ENCODE data around the gene NTN5. TPM values are rescaled to one million over a fixed set of nuclear protein-coding genes. Genes with fewer than 3 reads are reported as not detected.

The NTN5 gene
- total and polyA plus RNA-seq, 8 donors: 1.3 TPM; not detected in 7

- Histone ChIP-seq H3K4me1 (peaks cover 10 to 15% (median 13%) of the 10 kb centered on the region in 4 donors), H3K4me3 (no peak overlapping the region), H3K9me3 (no peaks in the 10 kb centered on the region), H3K27me3 (no peaks in the 10 kb centered on the region), H3K27ac (no peak overlapping the region), H3K36me3 (no peaks in the 10 kb centered on the region)
- 71 to 80% (median 78%) methylated on average over 10 of the region's 10 CpGs for WGBS, 5 donors
- TF ChIP-seq POLR2A (IDR thresholded peaks at IDR 0.05) (no peak), EP300 (IDR thresholded peaks at IDR 0.05) (no peak), POLR2AphosphoS5 (IDR thresholded peaks at IDR 0.05) (no peak)
- intact Hi-C loops (cut with DNase I; ENCODE audit: low total_unique reads): no loop called here
- DNase-seq: no peak
Observed at GRCh38 chr19:48671446-48671995, 1.3 kb downstream of the NTN5 start.

DNA sequence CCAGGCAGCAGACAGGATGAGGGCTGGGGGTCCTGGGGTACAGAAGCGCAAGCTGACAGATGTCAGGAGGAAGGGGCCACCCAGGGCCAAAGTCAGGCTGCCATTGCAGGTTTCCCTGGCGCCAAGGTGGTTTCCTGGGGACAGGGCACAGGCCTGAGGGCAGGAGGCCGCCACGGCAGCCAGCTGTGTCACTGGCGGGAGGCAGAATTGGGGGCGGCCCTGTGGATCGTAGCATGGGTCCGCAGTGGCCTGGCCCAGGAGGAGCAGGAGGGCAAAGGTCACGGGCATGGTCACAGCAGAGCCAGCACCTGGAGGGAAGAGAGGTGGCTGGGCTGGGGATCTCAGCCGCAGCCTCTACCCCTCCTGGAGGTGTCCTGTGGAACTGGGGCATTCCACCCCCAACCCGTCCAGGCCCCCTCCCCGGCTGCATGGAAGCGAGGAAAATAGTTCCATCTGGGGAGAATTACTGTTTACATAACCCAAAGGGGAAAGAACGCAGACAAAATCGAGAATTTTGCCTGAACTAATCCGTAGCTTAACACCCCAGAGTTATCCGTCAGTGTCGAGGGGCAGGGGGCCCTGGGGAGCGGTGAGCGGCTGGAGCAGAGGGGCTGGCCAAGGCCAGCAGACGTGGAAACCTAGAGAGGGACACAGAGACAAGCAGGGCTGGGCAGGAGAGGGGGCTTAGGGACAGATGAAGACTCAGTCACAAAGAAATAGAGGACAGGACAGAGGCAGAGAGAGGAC lies 1.9 kb downstream of the NTN5 start:
- no peak for DNase-seq
- H3K9me3 ChIP-seq: no peaks in the 10 kb centered on the region
- intact Hi-C loops (cut with DNase I; ENCODE audit: low total_unique reads): no loop called here
- H3K4me3 ChIP-seq: no peak overlapping the region
- H3K27me3 ChIP-seq: no peaks in the 10 kb centered on the region
- no peak overlapping the region for H3K27ac ChIP-seq
- H3K36me3 ChIP-seq: no peaks in the 10 kb centered on the region
- H3K4me1 ChIP-seq: peaks cover 10 to 11% (median 10%) of the 10 kb centered on the region in 4 donors
- TF ChIP-seq, protein P1, sequence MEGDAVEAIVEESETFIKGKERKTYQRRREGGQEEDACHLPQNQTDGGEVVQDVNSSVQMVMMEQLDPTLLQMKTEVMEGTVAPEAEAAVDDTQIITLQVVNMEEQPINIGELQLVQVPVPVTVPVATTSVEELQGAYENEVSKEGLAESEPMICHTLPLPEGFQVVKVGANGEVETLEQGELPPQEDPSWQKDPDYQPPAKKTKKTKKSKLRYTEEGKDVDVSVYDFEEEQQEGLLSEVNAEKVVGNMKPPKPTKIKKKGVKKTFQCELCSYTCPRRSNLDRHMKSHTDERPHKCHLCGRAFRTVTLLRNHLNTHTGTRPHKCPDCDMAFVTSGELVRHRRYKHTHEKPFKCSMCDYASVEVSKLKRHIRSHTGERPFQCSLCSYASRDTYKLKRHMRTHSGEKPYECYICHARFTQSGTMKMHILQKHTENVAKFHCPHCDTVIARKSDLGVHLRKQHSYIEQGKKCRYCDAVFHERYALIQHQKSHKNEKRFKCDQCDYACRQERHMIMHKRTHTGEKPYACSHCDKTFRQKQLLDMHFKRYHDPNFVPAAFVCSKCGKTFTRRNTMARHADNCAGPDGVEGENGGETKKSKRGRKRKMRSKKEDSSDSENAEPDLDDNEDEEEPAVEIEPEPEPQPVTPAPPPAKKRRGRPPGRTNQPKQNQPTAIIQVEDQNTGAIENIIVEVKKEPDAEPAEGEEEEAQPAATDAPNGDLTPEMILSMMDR (IDR thresholded peaks at IDR 0.05): no peak
- TF ChIP-seq POLR2A (IDR thresholded peaks at IDR 0.05) (no peak), EP300 (IDR thresholded peaks at IDR 0.05) (no peak), POLR2AphosphoS5 (IDR thresholded peaks at IDR 0.05) (no peak)
- WGBS, 5 donors: 78 to 88% (median 84%) methylated on average over 13 to 21 of the region's 21 CpGs

- DNase-seq: no peak
- TF ChIP-seq, protein P1 (IDR thresholded peaks at IDR 0.05): no peak
- TF ChIP-seq EP300 (IDR thresholded peaks at IDR 0.05) (no peak), POLR2A (IDR thresholded peaks at IDR 0.05) (no peak), POLR2AphosphoS5 (IDR thresholded peaks at IDR 0.05) (no peak)
- intact Hi-C loops (cut with DNase I; ENCODE audit: low total_unique reads): no loop called here
- H3K27me3 ChIP-seq: no peaks in the 10 kb centered on the region
- peaks cover 2 to 3% (median 3%) of the 10 kb centered on the region in 4 donors for H3K4me1 ChIP-seq
- no peak overlapping the region for H3K4me3 ChIP-seq
- 93 to 97% (median 95%) methylated on average over 22 to 26 of the region's 26 CpGs for WGBS, 5 donors
- no peaks in the 10 kb centered on the region for H3K36me3 ChIP-seq
- H3K27ac ChIP-seq: no peak overlapping the region
- no peaks in the 10 kb centered on the region for H3K9me3 ChIP-seq
Observed at GRCh38 chr19:48669903-48670668, 2.7 kb downstream of the NTN5 start.

DNA sequence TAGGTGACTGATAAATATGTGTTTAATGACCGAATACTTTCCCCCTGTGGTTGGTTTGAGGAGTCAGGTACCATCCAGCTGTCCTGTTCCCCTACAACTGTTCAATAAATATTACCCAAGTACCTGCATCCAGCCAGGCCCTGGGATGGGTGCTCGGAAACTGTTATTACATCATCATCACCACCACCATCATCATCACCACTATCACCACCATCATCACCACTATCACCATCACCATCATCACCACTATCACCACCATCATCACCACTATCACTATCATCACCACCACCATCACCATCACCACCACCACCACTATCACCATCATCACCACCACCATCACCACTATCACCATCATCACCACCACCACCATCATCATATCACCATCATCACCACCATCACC lies 4.1 kb downstream of the NTN5 start:
- WGBS, 5 donors: 88 to 97% (median 94%) methylated on average over 2 of the region's 2 CpGs
- TF ChIP-seq POLR2A (IDR thresholded peaks at IDR 0.05) (no peak), EP300 (IDR thresholded peaks at IDR 0.05) (no peak), POLR2AphosphoS5 (IDR thresholded peaks at IDR 0.05) (no peak)
- TF ChIP-seq, protein P1 (IDR thresholded peaks at IDR 0.05): no peak
- intact Hi-C loops (cut with DNase I; ENCODE audit: low total_unique reads): no loop called here
- Histone ChIP-seq H3K4me3 (no peak overlapping the region), H3K4me1 (no peaks in the 10 kb centered on the region), H3K9me3 (no peaks in the 10 kb centered on the region), H3K27me3 (no peaks in the 10 kb centered on the region), H3K36me3 (no peaks in the 10 kb centered on the region), H3K27ac (no peak overlapping the region)
- DNase-seq: no peak
